GM21515 (cell line): ENCODE results near the gene RNPEPL1.

Experiments
- ATAC-seq: cut with Tn5 transposase; IDR thresholded peaks from one replicate; pipeline ENCODE4 v1.9.1; 2021; ENCODE audit not compliant: unreplicated experiment

RNPEPL1 gene

DNA sequence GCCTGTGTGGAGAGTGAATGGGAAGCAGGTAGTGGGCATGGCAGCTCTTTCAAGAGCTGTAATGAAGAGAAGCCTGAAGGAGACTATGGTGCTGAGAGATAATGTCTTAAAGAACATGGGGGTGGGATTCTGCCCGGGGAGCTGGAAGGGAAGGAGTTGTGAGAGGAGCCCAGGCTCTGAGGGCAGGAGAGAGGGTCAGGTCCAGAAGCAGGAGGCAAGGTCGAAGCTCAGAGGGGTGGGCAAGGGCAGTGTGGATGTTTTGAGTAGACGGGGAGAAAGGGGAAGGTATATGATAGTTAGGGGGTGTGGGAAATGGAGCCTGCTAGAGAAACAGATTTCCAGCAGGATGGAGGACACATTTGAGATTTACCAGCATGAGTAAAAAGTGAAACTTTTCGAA is 20.4 kb downstream of the RNPEPL1 start:
- no peak for ATAC-seq

GRCh38 chr2:240589375-240589774 is 21.1 kb downstream of the RNPEPL1 start:
- no peak for ATAC-seq

GRCh38 chr2:240589850-240590525 is 21.7 kb downstream of the RNPEPL1 start:
- no peak for ATAC-seq

GRCh38 chr2:240590681-240591111 is 22.4 kb downstream of the RNPEPL1 start:
- ATAC-seq = no peak

GRCh38 chr2:240591226-240591625 is 22.9 kb downstream of the RNPEPL1 start:
- ATAC-seq = no peak

DNA sequence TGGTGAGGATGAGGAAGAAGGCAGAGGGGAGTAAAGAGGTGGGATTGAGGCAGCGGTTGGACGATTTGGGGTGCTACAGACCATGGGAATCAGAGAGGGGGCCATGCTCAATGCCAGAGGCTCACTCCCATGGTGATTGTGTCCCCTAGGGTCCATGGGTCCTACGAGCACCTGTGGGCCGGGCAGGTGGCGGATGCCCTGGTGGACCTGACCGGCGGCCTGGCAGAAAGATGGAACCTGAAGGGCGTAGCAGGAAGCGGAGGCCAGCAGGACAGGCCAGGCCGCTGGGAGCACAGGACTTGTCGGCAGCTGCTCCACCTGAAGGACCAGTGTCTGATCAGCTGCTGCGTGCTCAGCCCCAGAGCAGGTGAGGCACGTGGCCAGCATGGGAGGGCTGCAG is 23.5 kb downstream of the RNPEPL1 start:
- no peak for ATAC-seq

DNA sequence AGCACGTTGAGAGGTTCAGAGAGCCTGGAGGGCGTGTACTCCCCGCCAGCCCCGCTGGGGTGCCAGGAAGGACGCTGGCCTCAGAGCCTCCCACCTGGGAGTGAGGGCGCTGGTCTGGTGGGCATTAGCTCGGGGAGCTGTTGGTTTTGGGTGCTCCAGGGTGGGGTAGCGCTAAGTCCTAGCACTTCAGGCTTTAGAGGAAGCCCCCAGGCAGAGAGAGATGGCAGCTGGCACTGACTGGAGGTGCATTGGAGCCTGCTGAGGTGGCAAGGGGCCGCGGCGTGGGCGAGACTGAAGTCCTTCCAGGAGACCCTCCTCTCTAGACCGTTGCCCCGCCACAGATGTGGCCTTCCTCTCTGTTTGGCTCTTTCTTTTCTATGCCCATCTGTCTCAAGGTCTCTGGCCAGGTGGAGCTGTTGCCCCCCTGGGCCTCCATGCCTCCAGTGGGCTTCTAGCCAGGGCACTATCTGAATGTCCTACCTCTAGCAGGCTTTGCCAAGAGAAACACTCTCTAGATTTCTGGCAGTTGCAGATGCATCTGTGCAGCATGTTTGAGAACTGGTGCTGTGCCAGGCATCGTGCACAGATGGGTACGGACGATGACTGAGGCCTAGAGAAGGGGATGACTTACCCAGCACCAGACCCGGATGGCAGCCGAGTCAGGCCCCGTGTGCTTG is 24.9 kb downstream of the RNPEPL1 start:
- ATAC-seq = no peak

DNA sequence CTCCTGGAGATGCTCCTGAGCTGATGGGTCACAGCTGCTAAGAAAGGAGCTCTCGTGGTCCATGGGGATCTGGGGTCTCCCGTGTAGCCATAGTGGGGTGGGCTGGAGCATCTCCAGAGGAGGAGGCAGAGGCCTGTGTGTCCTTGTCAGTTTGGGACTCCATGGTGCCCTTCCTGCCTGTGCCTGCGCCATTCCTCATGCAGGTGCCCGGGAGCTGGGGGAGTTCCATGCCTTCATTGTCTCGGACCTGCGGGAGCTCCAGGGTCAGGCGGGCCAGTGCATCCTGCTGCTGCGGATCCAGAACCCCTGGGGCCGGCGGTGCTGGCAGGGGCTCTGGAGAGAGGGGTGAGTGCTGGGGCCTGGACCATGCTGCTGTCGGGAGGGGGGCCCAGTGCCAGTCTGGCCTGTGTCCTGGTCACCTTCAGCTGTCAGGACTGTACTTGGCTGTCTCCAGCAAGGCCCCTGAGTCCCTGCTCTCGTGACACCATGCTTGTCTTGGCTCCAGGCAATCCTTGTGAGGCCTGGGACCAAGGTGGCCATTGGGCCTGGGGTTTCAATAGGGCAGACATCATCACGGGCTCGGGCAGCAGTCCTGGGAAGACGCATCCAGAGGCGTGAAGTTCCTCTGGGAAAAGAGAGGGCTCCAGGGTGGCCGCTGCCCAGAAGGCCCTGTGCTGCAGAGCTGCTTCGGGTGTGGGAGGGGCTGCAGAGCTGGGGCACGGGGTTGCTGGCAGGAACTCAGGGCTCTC is 25.6 kb downstream of the RNPEPL1 start:
- ATAC-seq = no peak

DNA sequence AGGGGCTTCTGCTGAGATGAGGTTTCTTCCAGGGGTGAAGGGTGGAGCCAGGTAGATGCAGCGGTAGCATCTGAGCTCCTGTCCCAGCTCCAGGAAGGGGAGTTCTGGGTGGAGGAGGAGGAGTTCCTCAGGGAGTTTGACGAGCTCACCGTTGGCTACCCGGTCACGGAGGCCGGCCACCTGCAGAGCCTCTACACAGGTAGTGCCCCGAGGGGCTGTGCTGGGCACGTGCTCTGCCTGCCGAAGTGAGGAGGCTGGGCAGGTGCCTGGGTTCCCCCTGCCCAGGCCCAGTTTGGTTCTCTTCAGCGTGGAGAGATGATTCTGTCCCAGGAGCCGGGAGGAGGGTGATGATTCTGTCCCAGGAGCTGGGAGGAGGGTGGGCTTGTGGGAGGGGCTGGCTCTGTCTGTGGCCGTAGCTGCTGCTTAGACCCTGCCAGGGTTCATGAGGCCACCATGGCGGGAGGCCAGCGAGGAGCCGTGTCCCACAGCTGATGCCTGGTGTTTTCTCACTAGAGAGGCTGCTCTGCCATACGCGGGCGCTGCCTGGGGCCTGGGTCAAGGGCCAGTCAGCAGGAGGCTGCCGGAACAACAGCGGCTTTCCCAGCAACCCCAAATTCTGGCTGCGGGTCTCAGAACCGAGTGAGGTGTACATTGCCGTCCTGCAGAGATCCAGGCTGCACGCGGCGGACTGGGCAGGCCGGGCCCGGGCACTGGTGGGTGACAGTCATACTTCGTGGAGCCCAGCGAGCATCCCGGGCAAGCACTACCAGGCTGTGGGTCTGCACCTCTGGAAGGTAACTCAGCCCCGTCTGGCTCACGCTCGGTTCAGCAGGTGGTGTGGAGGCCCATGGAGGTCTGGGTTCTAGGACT is 26.5 kb downstream of the RNPEPL1 start:
- ATAC-seq = no peak

DNA sequence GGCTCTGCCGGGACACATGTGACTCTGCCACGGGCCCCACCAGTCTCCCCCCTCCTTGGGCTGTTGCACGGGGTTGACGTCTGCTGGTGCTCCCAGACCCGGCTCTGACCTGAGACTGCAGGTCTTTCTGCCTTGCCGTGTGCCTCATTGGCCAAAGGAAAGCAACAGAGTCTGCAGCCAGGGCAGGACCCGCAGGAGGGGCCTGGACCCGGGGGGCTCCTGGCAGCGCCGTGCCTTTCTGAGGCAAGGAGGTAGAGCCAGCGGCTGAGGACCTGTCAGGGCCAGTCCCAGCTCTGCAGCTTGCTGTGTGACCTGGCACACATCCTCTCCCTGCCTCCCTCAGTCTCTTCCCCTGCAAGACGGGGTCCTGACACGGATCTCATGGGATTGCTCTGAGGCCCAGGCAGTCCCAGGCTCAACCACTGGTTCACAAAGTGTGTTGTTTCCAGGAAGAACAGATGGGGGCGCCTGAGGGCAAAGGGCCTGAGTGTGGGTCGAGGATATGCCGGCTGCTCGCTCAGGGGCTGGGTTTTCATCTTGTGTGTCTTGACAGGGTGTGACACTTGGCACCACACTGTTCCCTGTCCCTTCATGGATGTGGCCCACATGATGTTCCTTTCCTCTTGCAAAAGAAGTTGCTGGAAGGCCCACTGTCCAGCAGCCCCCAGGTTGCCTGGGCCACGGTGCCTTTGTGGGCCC is 27.2 kb downstream of the RNPEPL1 start:
- ATAC-seq = no peak

DNA sequence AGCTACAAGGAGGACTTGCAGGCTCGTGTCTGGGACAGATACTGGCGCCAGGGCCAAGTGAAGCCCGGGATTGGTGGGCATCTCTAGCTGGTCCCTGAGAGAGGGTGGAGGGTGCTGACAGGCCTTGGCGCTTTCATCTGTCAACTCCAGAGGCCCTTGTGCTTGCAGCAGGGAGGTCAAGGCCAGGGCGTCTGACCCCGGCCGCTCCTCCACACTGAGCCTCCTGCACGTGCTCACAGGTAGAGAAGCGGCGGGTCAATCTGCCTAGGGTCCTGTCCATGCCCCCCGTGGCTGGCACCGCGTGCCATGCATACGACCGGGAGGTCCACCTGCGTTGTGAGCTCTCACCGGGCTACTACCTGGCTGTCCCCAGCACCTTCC is 27.8 kb downstream of the RNPEPL1 start:
- ATAC-seq = no peak

- ATAC-seq = no peak
These were observed 28.2 kb downstream of the RNPEPL1 start for GRCh38 chr2:240596491-240596931.

DNA sequence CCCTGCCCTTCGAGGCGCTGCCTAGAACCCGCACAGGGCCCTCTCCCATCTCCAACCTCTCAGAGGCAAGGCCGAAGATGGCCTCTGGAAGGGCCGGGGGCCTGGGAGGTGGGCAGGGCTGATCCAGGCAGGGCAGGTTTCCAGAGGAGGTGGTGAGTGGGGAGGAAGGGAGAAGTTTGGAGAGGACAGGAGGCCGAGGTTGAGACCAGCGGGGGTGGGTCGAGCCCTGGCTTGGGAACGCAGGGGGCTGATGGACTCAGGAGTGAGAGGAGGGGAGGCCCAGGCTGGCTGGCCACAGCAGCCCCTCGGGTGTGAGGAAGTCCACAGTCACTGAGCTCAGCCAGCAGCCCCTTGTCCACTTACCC is 28.8 kb downstream of the RNPEPL1 start:
- no peak for ATAC-seq

DNA sequence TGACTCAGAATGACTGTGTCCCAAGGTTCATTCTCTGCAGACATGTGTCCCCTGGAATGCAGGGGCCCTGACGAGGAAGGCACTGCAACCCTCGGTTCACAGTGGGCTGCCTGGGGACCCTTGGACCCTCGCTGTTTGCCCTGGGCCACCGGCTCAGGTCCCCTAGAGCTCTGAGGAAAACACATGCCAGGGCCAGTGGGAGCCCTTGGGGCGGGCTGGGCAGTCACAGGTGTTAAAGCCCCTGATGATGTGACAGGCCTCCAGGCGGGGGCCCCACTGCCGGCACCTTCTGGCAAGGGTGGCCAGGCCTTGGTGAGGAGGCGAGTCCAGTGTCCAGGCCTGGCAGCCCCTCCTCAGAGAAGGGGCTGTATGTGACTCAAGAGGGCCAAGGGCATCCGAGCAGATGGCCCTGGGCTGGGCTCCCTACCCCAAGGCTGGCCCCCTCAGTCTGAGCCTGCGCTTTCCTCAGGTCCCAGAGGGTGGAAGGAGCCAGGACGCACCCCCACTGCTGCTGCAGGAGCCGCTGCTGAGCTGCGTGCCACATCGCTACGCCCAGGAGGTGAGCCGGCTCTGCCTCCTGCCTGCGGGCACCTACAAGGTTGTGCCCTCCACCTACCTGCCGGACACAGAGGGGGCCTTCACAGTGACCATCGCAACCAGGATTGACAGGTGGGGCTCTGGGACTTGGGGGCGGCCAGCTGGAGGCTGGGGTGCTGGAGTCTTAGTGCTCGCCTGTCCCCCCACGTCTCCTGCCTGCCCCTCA is 29.3 kb downstream of the RNPEPL1 start:
- no peak for ATAC-seq

- no peak for ATAC-seq
These were observed 30.1 kb downstream of the RNPEPL1 start for GRCh38 chr2:240598311-240598911.

- no peak for ATAC-seq
These were observed 30.9 kb downstream of the RNPEPL1 start for GRCh38 chr2:240599141-240599583.

DNA sequence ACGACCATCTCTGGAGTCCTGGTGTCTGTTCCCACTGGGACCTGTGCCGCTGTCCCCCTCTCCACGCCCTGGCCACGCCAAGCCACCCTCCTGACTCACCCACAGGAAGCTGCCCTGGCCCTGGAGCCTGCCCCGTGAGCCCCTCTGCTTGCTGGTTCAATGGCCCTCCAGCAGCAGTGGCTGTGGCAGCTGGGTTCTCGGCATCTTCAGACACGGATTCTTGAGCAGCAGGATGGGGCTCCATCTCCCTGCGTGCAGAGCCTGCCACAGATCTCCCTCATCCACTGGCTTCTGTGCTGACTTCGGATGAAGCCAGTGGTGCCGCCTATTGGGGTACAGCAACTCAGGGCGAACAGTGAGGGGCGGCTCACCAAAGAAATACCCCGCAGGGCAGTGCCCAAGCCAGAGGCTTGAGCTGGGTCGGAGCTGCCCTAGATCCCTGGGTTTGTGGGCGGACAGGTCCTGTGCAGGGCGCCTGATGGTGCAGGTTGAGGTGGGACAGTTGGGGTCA is 32.2 kb downstream of the RNPEPL1 start:
- ATAC-seq = no peak

GRCh38 chr2:240601061-240601830 is 33.0 kb downstream of the RNPEPL1 start:
- no peak for ATAC-seq
